Stimulated activated naive CD4-positive, alpha-beta T cell (primary cell): ENCODE measurements around the gene TFDP1.
"Not testable (repeated sequence)": the region's sequence is repeated elsewhere in the genome, so short reads cannot be mapped to it uniquely, and the experiment has no call there.

ENCODE experiments used
- DNase-seq, 6 experiments: peaks; one replicate each; lab custom pipeline; 2025; lab: John Stamatoyannopoulos, UW

TFDP1 gene

GRCh38 chr13:113573065-113573464, 11.5 kb upstream of the TFDP1 start:
- no peak for DNase-seq

- DNase-seq, result no peak
Measured at GRCh38 chr13:113576597-113576996, 8.0 kb upstream of the TFDP1 start.

GRCh38 chr13:113577881-113578435, 6.6 kb upstream of the TFDP1 start:
- no peak for DNase-seq

GRCh38 chr13:113579686-113580085, 4.9 kb upstream of the TFDP1 start:
- no peak for DNase-seq

GRCh38 chr13:113581871-113582270, 2.7 kb upstream of the TFDP1 start:
- DNase-seq, result no peak

- no peak for DNase-seq
Measured at GRCh38 chr13:113582841-113583631, 1.5 kb upstream of the TFDP1 start.

GRCh38 chr13:113584870-113585671, 518 bp downstream of the TFDP1 start:
- DNase-seq, result peak in 1 of 6 experiments; percentile 5

- DNase-seq, result no peak
Measured at GRCh38 chr13:113585896-113586295, 1.3 kb downstream of the TFDP1 start.

- DNase-seq, result peak in 1 of 6 experiments; percentile 9
Measured at GRCh38 chr13:113586661-113587479, 2.3 kb downstream of the TFDP1 start.

GRCh38 chr13:113588394-113589111, 4.0 kb downstream of the TFDP1 start:
- DNase-seq, result no peak

- DNase-seq, result no peak
Measured at GRCh38 chr13:113589251-113589960, 4.9 kb downstream of the TFDP1 start.

- no peak for DNase-seq
Measured at GRCh38 chr13:113589961-113590339, 5.4 kb downstream of the TFDP1 start.

GRCh38 chr13:113591750-113592149, 7.2 kb downstream of the TFDP1 start:
- no peak for DNase-seq

- no peak for DNase-seq
Measured at GRCh38 chr13:113592571-113592970, 8.0 kb downstream of the TFDP1 start.

GRCh38 chr13:113594066-113594821, 9.7 kb downstream of the TFDP1 start:
- DNase-seq, result not testable (repeated sequence)

GRCh38 chr13:113595131-113595530, 10.6 kb downstream of the TFDP1 start:
- DNase-seq, result no peak

GRCh38 chr13:113596321-113597200, 12.0 kb downstream of the TFDP1 start:
- DNase-seq, result no peak

- DNase-seq, result no peak
Measured at GRCh38 chr13:113597391-113598080, 13.0 kb downstream of the TFDP1 start.
